HUDEP-2 (cell line): ENCODE measurements around the gene CC2D1A.
"Not testable (repeated sequence)": the region's sequence is repeated elsewhere in the genome, so short reads cannot be mapped to it uniquely, and the experiment has no call there.

ENCODE experiments used
- DNase-seq, 76 experiments: peaks; one replicate each; lab custom pipeline; 2025; ENCODE audit not compliant: unreplicated experiment in 76 of 76; lab: John Stamatoyannopoulos, UW

CC2D1A gene

DNA sequence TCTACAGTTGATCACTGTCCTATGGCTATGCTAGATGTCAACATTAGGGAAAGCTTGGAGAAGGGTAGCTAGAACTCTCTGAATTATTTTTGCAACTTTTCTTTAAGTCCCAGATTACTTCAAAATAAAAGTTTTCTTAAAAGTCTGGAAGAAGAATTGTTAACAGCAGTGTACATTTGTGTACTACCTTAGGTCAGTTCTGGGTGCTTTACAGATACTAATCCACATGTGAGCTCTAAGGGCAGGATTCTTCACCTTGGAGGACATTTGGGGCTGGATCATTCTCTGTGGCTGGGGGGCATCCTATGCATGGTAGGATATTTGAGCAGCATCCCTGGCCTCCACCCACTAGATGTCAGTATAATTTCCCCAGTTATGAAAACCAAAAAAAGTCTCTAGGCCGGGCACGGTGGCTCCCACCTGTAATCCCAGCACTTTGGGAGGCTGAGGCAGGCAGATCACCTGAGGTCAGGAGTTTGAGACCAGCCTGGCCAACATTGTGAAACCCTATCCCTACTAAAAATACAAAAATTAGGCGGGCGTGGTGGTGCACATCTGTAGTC, 2.9 kb upstream of the CC2D1A start:
- DNase-seq = peak in 38 of 76 experiments; percentile 14 to 62 (median 32)

DNA sequence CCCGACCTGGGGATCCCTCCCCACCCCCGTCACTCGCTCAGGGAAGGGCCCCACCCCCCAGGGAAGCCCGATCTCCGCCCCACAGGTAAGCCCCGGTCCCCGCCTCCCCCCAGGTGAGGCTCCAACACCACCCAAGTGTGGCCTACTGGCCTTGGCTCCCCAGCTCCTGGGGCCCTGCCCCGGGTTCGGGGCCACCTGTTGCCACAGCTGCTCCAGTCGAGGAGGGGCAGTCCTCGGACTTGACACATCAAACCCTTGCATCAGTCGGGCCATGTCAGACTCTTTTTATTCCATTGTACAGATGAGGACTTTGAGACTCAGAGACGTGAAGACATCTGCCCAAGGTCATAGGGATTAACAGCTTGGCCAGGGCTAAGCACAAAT, 512 bp downstream of the CC2D1A start:
- peak in 4 of 76 experiments; percentile 14 to 69 (median 34) for DNase-seq

DNA sequence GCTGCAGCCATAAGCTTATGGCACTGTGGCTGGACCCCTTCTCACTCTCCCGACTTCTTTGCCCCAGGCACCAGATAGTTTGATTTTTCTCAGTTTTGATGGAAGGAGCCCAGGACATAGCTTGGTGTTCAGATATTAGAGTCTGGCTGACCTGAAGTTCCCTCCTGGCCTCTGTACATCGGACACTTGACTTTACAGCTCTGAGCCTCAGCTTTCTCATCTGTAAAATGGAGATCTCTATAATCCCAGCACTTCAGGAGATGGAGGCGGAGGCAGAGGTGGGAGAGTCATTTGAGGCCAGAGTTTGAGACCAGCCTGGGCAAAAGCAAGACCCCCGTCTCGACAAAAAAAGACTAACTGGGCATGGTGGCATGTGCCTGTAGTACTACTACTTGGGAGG, 909 bp downstream of the CC2D1A start:
- DNase-seq = no peak

DNA sequence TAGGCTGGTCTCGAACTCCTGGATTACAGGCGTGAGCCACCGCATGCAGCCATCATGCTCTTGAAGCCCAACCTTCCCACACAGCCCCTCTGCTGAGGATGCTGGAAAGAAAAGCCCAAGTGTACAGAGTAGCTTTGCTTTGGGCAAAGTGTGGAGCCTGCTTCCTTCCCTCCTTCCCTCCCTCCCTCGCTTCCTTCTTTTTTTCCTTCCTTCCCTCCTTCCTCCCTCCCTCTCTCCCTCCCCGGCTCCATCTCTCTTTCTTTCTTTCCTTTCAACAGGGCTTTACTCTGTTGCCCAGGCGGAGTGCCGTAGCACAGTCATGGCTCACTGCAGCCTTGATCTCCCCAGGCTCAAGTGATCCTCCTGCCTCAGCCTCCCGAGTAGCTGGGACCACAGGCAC, 2.7 kb downstream of the CC2D1A start:
- DNase-seq = no peak

DNA sequence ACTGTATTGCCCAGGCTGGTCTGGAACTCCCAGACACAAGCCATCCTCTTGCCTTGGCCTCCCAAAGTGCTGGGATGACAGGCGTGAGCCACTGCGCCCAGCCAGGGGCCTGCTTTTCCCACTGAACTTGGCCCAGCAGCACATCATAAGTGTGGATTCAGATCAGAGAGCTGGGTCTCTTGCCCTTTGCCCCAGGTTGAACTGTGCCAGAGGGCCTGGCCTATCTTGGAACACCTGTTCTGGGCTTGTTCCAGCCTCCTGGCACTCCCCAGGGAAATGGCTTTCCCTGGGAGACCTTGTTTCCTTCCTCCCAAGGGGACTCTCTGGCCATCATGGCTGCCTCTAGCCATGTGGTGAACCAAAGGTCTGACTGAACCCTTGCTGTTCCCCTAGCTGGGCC, 3.4 kb downstream of the CC2D1A start:
- DNase-seq = no peak

DNA sequence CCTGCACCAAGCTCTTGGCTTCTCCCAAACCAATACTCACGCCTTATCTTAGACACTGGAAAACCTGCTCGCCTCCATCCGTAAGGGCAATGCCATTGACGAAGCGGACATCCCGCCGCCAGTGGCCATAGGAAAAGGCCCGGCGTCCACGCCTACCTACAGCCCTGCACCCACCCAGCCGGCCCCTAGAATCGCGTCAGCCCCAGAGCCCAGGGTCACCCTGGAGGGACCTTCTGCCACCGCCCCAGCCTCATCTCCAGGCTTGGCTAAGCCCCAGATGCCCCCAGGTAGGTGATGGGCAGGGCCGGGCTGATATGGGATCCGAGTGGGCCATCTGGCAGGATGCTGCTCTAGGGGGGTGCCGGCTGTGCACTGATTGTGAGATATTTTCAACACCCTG, 7.4 kb downstream of the CC2D1A start:
- no peak for DNase-seq

DNA sequence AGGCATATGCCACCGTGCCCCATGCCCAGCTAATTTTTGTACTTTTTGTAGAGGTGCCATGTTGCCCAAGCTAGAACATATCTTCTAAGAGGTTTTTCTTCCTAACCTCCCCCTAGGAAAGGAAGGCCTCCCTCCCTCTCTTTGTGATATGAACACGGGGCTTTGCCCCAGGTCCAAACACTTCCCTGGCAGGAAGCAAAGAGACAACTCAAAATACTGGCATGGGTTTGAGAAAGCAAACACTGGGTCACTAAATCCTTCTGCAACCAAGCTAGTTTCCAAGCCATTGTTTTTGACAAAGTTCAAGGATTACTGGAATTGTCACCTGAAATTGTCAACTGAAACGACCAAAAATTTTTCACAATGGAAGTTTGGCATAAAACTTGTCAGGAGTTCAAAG, 8.8 kb downstream of the CC2D1A start:
- no peak for DNase-seq

DNA sequence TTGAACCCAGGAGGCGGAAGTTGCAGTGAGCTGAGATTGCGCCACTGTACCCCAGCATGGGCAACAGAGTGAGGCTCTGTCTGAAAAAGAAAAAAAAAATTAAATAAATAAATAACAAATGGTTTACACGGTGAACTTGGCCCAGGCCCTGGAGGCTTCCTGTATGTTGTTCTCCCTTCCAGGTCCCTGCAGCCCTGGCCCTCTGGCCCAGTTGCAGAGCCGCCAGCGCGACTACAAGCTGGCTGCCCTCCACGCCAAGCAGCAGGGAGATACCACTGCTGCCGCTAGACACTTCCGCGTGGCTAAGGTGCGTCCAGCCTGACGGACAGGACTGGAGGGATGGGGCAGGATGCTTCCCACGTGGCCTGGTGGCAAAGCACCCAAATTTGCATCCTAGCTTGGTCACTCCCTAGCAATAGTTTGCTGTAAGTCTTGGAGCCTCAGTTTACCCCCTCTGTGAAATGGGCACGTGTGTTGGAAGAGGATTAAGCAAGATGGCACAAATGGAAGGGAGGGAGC, 11.9 kb downstream of the CC2D1A start:
- no peak for DNase-seq

DNA sequence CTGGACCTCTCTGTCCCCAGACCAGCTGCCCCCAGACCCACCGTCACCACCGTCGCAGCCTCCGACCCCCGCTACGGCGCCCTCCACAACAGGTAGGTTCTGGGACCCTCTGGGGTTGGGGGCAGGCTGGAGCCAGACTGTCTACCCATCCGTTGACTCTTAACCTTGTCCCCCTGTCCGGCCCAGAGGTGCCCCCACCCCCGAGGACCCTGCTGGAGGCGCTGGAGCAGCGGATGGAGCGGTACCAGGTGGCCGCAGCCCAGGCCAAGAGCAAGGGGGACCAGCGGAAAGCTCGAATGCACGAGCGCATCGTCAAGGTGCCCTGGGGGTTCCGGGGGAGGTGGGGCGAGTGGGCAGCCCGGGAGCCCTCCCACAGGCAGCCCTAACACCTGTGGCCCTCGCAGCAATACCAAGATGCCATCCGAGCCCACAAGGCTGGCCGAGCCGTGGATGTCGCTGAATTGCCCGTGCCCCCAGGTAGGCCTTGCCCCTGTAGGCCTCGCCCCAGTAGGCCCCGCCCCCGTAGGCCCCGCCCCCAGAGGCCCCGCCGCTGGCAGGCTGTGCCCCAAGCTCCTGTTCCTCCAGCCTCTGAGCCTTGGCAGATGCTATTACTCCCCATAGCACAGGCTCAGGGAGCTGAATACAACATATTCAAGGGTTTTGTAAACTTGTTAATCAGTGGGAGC, 12.9 kb downstream of the CC2D1A start:
- peak in 2 of 76 experiments; percentile 14 to 23 for DNase-seq

DNA sequence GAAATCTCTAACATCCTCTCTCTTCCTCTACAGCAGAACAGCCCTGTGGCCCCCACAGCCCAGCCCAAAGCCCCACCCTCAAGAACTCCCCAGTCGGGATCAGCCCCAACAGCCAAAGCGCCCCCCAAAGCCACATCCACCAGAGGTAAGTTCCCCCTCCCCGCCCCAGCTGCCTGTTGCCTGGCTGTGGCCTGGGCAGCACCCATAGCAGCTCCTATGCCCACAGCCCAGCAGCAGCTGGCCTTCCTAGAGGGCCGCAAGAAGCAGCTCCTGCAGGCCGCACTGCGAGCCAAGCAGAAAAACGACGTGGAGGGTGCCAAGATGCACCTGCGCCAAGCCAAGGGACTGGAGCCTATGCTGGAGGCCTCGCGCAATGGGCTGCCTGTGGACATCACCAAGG, 14.5 kb downstream of the CC2D1A start:
- DNase-seq = no peak

DNA sequence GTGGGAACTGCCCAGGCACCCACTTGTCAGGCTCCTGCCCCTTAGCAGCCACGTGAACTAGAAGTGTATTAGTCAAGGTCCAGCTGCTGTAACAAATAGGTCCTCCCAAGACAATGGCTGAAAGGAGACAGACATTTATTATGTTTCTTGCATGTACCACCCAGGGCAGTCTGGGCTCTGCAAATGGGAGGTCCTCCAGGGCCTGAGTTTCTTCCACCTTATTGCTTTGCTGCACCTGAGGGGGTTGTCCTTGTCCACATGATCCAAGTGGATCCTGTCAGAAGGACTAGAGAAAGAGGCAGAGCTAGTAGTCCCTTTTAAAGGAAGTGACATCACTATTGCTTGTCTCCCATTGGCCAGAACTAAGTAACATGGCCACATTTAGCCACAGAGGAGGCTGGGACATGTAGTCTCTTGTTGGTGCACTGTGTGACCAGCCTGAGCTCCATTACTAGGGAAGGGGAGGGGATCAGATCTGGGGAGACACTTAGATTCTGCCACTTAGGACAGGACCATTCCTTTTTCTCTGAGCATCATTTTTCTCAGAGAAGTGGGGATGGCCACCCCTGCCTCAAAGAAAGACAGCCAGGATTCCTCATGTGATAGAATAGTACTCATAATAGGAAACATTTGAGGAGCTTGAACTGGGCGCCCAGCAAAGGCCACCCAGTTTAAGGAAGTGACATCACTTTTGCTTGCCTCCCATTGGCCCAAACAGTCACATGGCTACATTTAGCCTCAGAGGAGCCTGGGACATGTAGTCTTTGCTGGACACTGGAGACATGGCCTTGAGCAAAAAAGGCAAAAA, 15.1 kb downstream of the CC2D1A start:
- DNase-seq = peak in 41 of 76 experiments; percentile 2 to 61 (median 31)

DNA sequence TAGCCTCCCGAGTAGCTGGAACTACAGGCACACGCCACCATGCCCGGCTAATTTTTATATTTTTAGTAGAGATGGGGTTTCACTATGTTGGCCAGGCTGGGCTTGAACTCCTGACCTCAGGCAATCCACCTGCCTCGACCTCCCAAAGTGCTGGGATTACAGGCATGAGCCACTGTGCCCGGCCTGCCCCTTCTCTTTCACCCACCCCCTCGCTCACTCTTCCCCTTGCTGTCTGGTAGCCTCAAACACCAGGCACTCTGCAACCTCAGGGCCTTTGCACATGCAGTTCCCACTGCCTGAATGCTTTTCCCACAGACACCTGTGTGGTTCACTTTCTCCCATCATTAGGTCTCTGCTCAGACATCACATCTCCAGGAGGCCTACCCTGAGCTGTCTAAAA, 16.1 kb downstream of the CC2D1A start:
- DNase-seq = not testable (repeated sequence)

DNA sequence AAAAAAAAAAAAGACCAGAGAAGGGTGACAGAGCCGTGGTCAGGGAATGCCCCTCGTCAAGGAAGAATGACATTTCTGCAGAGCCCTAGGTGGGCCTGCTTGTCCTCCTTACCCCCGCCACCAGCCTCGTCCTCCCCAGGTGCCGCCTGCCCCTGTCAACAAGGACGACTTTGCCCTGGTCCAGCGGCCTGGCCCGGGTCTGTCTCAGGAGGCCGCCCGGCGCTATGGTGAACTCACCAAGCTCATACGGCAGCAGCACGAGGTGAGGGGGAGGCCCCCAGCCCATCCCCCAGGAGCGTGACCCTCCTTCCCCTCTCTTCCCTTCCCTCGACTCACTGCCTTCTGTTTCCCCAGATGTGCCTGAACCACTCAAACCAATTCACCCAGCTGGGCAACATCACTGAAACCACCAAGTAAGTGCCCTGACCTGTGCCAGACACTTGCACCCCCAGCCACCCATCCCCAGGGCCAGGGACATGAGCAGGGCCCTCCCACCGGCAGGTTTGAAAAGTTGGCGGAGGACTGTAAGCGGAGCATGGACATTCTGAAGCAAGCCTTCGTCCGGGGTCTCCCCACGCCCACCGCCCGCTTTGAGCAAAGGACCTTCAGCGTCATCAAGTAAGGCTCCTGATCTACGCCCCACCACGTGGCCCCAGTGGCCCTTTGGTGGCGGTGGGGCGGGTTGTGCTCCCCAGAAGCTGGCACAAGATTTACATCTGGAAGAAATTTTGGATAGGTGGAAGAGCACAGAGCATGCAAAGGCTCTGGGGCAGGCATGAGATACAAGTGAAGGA, 17.4 kb downstream of the CC2D1A start:
- DNase-seq = no peak

DNA sequence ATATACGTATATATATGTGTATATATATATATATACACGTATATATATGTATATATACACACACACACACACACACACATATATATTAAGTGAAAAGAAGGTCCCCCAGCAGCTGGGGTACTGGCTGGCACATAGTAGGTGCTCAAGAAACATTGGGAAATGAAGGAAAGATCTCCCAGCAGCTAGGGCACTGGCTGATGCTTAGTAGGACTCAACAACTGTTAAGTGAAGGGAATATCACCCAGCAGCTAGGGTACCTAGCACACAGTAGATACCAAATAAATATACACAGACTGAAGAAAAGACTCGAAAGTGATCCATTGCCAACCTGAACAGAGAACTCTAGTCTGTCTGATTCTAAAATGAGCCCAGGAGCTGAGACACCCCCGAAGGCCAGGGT, 20.0 kb downstream of the CC2D1A start:
- no peak for DNase-seq

DNA sequence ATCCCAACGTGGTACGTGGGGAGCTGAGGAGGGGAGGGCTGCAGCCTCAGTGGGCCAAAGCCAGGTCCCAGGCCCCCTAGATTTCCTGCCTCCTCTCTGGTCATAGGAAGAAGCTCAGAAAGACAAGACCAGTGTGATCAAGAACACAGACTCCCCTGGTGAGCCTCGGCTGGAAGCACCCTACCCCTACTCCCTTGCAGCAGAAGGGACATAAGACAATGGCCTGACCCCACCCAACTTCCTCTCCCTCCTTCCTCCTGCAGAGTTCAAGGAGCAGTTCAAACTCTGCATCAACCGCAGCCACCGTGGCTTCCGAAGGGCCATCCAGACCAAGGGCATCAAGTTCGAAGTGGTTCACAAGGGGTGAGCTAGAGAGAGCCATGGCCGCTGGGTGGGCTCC, 20.7 kb downstream of the CC2D1A start:
- no peak for DNase-seq

DNA sequence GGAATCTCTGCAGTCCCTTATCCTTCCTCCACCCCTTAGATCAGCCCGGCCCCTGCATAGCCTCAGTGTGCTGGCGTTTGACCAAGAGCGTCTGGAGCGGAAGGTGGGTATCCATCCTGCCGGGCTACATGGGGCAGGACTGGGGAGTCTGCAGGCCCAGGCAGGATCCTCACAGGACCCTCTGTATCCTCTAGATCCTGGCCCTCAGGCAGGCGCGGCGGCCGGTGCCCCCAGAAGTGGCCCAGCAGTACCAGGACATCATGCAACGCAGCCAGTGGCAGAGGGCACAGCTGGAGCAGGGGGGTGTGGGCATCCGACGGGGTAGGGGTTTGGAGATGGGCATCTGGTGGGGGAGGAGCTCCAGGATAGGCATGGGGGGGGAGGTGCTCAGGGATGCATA, 23.3 kb downstream of the CC2D1A start:
- DNase-seq = no peak

DNA sequence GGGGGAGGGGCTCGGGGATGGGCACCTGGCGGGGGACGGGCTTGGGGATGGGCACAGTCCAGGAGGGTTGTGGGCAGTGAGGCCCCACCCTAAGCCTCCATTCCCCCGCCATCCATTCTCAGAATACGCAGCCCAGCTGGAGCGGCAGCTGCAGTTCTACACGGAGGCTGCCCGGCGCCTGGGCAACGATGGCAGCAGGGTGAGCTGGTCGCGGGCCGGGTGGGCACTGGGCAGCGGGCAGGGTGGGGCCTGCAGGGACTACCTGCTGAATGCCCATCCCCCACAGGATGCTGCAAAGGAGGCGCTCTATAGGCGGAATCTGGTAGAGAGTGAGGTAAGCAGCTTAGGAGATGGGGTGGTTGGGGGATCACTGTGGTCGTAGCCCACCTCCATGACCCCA, 24.0 kb downstream of the CC2D1A start:
- DNase-seq = no peak

DNA sequence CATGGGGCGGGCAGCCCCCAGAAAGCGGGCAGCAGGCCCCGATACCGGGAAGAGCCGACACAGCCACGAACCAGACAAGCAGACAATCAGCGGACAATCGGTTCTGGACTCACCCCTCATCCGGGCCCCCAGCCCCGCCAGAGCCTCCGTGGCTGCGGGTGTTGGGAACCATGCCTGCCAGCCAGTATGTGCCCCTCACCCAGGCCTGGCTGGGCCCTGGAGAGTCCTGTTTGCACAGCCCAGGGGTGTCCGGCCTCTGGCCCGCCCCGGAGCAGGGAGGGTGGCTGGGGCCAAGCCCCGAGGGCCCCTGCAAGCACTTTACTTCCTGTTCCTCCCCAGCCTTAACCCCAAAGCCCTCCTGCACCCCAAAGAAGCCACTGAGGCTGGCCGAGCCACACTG, 24.4 kb downstream of the CC2D1A start:
- DNase-seq = no peak

DNA sequence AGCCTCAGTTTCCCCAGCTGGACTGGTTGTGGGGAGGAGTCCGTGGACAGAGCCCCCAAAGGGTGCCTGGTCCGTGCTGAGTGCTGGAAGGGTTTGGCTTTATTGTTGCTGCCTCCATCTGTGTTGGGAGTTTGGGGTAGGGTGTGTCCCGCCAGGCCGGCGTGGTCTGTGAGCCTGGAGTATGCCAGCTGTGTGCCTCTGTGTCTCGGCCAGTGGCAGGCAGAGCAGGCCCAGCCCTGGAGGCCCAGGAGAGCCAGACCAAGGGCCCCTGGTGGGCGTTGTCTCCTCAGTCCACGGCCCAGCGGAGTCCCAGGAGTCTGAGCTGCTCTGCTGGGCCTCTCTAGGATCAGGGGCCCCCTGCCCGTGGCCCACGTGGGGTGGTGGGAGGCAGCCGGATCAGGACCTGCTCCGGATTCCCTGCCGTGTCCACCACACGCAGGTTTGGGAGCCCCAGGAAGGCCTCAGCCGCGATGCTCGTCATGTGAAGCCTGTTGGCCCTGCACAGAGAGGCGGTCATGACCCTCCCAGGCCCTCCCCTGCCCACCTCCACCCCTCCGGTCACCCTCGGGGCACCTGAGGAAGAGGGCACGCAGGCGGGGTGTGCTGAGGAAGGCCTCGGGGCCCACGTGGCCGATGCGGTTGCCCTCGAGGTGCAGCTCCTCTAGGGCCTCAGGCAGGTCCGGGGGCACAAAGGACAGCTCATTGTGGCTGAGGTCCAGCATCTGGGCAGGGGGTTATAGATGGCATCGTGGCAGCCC, 25.6 kb downstream of the CC2D1A start:
- no peak for DNase-seq

DNA sequence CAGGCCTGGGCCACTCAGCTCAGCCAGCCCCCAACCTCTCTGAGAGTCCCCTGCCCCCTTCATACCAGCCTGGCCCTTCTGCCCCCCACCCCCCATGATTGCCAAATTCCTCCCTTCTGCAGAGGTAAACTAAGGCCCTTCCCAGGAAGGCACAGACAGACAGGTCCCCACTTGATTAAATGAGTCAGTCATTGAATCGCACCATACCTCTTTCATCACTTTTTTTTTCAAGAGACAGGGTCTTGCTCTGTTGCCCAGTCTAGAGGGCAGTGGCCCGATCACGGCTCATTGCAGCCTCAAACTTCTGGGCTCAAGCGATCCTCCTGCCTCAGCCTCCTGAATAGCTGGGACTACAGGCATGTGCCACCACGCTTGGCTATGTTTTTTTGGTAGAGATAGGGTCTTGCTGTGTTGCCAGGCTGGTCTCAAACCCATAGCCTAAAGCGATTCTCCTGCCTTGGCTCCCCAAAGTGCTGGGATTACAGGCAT, 26.2 kb downstream of the CC2D1A start:
- no peak for DNase-seq
